Activated CD4-positive, alpha-beta T cell treated with anti-CD3 and anti-CD28 coated beads, Interleukin-2, amount 50 U/mL, for 4 hours (primary cell): ENCODE data around the gene CD84.
A peak's percentile ranks its signal among the peaks of the same experiment; 100 is the strongest.
"Not testable (repeated sequence)": the region's sequence is repeated elsewhere in the genome, so short reads cannot be mapped to it uniquely, and the experiment has no call there.

Experiments
- DNase-seq, 2 experiments: peaks; one replicate each; pipeline ENCODE4 v3.0.0-alpha.2; 2020

CD84 gene

DNA sequence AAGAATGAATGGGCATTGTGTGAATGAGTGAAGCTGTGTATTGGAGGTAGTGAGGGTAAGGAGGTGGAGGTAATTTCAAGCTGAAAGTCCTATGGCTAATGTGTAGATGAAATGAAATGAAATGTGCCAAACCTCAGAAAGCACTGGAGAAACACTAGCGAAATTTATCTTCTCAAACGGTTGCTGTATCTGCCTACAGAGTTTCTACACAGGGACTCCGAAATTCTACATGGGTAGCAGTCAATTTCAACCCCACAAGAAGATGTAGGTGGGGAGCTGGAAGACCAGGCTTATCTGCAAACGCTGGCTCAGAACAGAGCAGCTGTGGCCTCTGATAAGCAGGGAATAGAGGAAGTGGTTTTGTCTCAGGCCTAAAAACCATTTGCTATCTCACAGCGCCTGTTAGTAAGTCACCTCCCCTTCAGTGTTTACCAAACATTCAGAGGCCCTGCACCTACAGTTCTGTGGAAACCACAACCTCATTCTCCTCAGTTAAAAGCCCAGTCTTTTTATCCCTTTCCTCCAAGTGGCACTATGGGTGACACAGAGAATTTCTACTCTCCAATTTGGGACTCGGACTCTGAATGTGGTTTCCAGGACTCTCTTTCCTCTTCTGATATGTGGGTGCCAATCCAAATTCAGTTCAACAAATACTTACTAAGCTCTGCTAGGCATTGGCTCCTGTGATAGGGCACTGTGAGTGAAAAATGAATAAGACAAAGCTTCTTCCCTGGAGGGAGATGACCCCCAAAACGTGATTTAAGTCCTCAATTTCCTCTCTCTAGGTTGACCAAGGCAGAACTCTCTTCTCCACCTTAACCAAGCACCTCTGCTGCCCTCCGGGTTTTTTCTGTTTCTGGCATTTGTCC, 39.1 kb downstream of the CD84 start:
- DNase-seq = peak in 1 of 2 experiments; percentile 20

DNA sequence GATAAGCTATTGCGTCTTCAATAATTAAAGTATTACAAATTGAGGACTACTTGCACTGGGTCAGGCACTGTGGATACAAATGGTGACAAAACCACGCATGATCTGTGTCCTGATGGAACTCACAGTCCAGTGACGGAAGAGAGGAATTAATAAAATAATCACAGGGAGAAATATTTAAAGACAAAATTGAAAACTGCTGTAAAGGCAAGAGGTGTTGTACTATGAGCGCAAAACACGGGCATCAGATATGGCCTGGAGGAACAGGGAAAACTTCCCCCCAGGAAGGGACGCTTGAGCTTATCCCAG, 39.7 kb downstream of the CD84 start:
- DNase-seq = no peak

DNA sequence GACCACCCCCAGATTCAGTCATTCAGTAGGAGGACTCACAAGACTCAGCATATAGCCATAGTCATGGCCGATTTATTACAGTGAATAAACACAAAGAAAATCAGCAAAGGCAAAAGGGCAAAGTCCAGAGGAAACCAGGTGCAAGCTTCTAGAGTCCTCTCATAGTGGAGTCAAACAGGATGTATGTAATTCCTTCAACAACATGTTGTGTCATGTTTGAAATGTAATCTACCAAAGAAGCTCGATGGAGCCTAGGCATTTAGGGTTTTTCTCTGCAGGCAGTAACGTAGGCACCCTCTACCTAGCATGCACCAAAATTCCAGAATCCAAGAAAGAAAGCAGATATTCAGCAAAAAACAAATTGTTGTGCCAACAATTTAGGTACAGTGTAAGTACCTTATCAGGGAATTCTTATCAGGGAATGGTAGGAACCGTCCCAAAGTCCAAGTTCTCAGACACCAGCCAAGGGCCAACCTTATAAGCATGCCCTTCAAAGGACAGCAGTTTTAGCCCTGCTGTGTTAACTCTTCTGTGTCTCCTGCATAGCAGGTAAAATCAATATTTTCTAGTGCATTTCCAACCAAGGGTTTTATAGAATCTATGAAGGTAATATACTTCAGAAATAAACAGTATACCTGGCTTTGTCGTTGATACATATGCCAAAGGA, 40.2 kb downstream of the CD84 start:
- DNase-seq = no peak

DNA sequence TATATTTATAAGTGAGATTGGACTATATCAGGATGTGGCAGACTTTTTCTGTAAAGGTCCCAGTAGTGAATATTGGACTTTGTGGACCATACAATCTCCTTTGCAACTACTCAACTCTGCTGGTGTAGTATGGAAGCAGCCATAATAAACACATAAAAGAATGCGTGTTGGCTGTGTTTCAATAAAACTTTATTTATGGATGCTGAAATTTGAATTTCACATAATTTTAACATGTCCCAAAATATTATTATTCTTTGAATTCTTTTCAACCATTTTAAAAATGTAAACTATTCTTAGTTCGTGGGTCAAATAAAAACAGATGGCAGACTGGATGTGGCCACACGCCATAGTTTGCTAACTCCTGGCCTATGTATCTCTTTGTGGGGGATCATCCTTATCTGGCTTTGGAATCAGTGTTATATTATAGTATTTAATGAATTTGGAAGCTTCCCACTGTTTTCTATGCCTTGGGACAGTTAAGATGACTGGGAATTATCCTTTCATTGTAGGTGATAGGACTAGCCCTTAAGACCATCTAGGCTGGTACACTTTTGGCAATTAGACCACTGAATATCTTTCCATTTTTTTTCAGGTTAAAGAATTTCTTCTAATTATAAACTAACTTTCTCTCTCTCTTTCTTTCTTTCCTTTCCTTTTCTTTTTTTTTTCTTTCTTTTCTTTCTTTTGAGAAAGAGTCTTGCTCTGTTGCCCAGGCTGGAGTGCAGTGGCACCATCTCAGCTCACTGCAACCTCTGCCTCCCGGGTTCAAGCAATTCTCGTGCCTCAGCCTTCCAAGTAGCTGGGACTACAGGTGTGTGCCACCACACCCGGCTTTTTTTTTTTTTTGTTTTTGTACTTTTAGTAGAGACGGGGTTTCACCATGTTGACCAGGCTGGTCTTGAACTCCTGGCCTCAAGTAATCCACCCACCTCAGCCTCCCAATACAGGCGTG, 41.3 kb downstream of the CD84 start:
- no peak for DNase-seq

DNA sequence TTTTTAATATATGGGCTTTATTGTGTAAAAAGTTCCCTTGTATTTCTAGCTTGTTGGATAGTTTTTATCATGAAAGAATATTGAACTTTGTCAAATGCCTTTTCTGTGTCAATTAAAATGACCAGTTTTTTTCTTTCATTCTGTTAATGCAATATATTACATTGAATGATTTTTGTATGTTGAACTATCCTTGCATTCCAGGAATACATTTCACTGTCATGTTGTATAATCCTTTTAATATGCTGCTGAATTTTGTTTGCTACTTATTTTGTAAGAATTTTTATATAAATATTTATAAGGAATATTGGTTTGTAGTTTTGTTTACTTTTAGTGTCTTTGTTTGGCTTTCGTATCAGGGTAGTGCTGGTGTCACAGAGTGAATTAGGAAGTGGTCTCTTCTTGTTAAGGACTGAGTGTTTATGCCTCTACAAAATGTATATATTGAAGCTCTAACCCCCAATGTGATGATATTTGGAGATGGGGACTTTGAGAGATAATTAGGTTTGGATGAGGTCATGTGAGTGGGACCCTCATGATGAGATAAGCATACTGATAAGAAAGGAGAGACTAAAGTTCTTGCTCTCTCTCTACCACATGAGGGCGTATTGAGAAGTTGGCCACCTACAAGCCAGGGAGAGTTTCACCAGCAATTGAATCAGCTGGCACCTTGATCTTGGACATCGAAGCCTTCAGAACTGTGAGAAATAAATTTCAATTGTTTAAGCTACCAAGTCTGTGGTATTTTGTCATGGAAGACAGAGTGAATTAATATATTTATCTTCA, 44.3 kb downstream of the CD84 start:
- no peak for DNase-seq

DNA sequence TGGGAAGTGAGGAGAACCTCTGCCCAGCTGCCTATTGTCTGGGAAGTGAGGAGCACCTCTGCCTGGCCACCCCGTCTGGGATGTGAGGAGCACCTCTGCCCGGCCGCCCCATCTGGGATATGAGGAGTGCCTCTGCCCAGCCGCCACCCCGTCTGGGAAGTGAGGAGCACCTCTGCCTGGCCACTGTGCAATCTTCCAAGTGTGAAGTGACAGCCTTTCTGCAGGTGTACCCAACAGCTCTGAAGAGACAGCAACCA, 46.8 kb downstream of the CD84 start:
- DNase-seq = not testable (repeated sequence)

DNA sequence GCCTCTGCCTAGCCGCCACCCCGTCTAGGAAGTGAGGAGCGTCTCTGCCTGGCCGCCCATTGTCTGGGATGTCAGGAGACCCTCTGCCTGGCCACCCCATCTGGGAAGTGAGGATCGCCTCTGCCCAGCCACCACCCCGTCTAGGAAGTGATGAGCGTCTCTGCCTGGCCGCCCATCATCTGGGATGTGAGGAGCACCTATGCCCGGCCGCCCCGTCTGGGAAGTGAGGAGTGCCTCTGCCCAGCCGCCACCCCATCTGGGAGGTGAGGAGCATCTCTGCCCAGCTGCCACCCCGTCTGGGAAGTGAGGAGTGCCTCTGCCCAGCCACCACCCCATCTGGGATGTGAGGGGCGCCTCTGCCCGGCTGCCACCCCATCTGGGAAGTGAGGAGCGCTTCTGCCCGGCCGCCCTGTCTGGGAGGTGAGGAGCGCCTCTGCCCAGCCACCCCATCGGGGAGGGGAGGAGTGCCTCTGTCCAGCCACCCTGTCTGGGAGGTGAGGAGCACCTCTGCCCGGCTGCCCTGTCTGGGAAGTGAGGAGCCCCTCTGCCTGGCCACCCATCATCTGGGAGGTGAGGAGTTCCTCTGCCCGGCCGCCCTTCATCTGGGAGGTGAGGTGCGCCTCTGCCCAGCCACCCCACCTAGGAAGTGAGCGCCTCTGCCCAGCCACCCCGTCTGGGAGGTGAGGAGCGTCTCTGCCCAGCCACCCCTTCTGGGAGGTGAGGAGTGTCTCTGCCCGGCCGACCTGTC, 47.3 kb downstream of the CD84 start:
- DNase-seq = not testable (repeated sequence)

DNA sequence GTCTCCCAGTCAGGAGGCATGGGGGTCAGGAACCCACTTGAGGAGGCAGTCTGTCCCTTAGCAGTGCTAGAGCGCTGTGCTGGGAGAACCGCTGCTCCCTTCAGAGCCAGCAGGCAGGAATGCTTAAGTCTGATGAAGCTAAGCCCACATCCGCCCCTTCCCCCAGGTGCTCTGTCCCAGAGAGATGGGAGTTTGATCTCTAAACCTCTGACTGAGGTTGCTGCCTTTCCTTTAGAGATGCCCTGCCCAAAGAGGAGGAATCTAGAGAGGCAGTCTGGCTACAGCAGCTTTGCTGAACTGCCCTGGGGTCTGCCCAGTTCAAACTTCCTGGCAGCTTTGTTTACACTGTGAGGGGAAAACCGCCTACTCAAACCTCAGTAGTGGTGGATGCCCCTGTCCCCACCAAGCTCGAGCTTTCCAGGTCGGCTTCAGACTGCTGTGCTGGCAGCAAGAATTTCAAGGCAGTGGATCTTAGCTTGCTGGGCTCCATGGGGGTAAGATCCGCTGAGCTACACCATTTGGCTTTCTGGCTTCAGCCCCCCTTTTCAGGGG, 49.8 kb downstream of the CD84 start:
- DNase-seq = not testable (repeated sequence)

DNA sequence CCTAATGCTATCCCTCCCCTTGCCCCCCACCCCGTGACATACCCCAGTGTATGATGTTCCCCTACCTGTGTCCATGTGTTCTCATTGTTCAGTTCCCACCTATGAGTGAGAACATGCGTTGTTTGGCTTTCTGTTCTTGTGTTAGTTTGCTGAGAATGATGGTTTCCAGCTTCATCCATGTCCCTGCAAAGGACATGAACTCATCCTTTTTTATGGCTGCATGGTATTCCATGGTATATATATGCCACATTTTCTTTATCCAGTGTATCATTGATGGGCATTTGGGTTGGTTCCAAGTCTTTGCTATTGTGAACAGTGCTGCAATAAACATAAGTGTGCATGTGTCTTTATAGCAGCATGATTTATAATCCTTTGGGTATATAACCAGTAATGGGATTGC, 55.5 kb downstream of the CD84 start:
- not testable (repeated sequence) for DNase-seq

DNA sequence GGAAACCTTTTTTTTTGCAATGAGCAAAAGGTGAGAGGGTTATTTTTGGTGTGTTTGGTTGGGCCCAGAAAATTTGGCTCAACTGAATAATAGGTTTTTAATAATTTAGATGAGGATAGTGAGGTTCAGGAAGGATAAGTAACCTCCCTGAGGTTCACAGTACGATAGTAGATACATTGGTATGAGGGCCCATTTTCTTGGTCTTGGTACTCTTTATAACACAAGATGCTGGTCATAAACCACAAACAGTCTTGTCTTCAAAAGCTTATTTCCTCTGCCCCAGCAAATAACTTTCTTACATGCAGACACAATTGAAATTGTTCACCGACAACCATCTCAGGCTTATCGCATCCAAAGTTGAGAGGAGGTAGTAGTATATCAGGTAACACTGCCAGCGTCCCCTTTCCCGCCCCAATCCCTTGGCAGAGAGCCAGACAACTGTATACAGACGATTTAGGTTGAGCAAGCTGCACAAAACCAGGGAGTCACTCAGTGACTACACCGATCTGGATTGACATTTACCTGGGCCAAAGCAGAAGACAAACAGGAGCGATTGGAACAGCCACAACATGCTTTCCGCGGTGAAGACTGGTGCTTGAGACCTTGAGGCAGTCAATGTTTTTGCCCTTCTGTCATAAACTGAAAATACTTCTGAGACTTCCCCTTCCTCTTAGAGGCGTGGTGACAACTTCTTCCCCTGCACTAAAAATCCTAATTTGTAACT, 56.5 kb downstream of the CD84 start, which contains the start of gene SLAMF6:
TSS of gene SLAMF6 (minus strand) at position 634 of the 724 bp plus-strand sequence. CDS start at position 571, 63 bp downstream.
- peak; percentile 23 to 44 for DNase-seq

DNA sequence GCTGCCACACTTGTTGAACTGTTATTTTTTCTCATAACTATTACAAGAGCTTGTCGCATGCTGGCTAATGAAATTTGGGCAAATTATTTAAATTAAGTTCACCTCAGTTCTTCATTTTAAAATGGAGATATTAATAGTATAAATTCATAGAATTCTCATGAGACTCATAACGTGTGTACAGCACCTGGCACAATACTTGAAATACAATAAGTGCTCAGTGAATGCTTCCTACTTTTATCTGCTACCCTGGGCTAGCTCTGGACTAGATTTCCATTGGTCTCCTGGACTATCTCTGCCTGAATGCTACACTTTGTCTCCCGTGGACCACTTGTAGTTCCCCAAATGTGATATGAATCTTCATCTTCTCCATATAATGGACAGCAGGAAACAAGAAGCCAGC, 57.2 kb downstream of the CD84 start:
- DNase-seq = no peak

DNA sequence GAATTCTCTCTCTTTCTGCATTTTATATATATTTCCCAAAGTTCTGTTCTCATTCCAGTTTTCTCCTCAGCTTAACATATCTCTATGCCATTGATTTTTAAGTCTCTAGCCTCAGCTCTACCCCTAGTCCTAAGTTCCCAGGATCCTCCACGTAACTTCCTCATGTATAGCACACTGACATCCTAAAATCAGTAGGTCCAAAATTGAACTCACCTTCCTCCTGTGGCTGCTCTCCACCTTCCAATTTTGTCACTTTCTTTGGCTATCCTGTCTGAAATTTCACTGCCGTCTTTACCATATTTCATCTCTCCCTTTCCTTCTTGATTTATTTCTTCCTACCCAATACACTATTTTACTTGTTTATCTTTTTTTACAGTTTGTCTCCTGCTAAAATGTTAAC, 57.7 kb downstream of the CD84 start:
- DNase-seq = no peak

DNA sequence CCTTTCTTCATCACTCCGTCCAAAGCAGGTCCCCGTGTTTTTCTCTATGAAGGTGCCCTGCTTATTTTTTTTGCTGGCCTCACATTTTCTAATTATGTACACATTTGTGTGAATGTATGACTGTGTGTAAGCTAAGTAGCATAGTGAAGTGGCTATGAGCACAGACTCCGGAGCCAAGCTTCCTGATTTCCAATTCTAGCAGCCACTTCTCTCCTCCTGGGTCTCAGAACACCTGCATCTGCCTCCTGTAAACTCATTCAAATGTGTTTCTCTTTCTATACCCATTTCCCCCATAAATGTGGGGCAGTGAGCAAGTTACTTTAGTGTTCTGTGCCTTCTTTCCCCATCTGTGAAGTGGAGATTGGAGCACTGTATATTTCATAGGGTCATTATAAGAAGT, 58.3 kb downstream of the CD84 start:
- DNase-seq = no peak

DNA sequence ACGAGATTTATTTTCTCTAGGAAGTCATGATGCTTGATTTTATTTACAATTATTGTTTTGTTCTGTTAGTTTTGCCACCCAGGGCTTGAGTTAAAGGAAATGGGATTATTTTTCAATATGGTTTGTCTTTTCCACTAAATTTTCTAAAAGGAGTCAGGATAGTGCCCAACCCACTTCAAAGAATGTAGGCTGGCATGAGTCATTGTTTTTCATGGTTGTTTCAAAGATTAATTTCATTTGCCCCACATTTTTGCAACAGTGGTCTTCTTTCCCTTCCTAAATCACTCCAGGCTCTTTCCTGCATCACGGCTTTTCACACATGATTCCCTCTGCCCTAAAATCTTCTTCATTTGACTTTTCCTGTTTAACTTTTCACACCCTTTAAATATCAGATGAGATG, 58.7 kb downstream of the CD84 start:
- no peak for DNase-seq

DNA sequence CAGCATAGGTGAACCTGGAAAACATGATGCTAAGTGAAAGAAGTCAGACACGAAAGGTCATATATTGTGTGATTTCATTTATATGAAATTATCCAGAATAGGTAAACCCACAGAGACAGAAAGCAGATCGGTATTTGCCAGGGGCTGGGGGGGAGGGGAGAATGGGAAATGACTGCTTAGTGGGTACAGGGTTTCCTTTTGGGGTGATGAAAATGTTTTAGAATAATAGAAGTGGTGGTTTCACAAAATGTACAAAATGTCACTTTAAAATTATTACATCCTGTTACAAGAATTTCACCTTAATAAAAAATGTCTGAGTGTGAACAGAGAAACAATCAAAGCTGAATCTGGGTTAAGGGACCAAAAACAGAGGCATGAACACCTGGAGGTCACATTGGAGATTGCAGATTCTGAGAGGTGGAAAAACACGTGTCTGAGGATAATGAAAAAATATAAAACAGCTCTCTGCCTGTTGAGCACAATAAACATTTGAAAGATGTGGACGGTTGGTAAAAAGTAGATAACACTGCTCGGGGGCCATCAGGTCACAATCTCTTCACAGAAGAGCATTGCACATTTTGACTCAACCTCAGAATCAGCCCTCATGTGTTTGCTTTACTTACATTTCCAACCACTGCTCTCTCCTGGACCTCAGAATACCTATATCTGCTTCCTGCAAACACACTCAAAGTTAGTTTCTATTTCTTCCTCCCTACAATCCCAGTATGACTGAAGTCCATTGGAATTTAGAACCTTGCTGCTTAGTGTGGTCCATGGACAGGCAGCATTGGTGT, 59.5 kb downstream of the CD84 start:
- DNase-seq = no peak

DNA sequence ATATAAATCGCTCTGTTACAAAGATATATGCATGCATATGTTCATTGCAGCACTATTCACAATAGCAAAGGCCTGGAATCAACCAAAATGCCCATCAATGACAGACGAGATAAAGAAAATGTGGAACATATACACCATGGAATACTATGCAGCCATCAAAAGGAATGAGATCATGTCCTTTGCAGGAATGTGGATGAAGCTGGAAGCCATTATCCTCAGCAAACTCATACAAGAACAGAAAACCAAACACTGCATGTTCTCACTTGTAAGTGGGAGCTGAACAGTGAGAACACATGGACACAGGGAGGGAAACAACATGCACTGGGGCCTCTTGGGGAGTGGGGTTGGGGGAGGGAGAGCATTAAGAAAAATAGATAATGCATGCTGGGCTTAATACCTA, 61.8 kb downstream of the CD84 start:
- DNase-seq = not testable (repeated sequence)

DNA sequence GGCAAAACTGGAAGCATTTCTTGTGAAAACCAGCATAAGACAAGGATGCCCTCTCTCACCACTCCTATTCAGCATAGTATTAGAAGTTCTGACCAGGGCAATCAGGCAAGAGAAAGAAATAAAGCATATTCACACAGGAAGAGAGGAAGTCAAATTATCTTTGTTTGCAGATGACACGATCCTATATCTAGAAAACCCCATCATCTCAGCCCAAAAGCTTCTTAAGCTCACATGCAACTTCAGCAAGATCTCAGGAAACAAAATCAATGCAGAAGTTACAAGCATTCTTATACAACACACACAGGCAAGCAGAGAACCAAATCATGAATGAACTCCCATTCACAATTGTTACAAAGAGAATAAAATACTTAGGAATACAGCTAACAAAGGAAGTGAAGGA, 63.4 kb downstream of the CD84 start:
- DNase-seq = not testable (repeated sequence)

DNA sequence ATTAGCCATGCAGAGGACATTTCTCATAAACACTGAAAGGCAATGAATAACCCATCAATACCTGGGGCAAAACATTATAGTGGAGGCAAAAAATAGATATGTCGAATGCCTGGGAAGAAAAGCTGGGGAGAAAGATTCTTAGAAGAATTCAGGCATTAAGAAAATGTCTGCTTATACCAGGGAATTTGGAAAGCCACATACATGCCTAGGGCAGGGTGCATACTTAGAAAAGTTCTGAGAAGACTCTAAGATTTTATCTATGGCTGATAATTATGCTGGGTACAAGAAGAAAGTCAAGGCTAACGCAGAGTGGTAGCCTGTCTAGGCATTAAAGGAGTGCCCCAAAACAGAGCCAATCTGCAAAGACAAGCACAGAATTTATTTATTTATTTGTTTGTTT, 74.6 kb downstream of the CD84 start:
- DNase-seq = no peak

DNA sequence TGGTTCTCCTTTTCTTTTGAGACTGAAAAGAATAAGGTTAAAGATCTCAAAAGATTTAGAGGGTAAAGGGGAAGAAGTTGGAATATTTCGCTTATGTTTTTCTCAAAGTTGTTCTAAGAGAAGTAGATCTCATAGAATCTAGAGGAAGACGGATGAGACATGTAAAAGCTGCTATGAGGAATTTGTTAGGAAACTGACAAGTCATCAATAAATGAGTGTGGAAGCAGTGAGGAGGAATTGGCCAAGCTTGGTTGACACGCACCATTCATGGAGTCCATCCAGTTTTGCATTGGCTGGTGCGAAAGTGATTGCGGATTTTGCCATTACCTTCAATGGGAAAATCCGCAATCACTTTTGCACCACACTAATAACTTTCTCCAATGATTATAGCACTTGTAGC, 76.2 kb downstream of the CD84 start:
- no peak for DNase-seq

DNA sequence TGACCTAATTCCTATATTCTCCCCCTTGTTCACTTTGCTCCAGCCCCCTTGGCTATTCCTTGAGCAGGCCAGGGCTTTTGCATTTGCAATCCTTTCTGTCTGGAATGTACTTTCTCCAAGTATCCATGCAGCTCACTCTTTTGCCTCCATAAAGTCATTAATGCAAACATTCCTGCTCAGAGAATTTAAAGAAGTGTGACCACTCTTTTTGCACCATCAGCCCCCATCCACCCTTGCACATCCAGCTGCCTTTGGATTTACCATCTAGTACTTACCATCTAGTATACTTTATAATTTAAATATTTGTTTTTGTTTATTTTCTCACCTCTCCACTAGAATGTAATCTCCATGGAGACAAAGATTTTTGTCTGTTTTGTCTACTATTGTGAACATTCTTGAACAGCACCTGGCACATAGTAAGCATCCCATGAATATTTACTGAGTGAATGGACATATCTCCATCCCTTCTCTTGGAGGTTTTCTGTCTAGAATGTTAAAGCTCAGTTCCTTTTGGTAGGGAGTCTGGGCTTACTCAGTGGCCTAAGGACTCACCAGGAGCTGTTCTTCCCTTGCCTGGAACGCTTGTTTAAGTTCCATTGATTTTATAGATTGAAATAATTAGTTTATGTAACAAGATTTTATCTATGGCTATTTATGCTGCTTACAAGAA, 78.8 kb downstream of the CD84 start:
- DNase-seq = no peak
